GM18858 (cell line): Measurements from ENCODE around the gene ANKRD65.

ENCODE experiments used
- ATAC-seq: cut with Tn5 transposase; IDR thresholded peaks from one replicate; pipeline ENCODE4 v1.9.1; 2021; ENCODE audit not compliant: unreplicated experiment

ANKRD65 gene

GRCh38 chr1:1442069-1442770 is 21.1 kb upstream of the ANKRD65 start:
- ATAC-seq: no peak

- no peak for ATAC-seq
Measured at GRCh38 chr1:1441002-1441888, 20.2 kb upstream of the ANKRD65 start.

- no peak for ATAC-seq
Measured at GRCh38 chr1:1440262-1441001, 19.4 kb upstream of the ANKRD65 start.

GRCh38 chr1:1439546-1440261 is 18.6 kb upstream of the ANKRD65 start:
- no peak for ATAC-seq

- ATAC-seq: no peak
Measured at GRCh38 chr1:1438531-1439381, 17.7 kb upstream of the ANKRD65 start.

- ATAC-seq: no peak
Measured at GRCh38 chr1:1437904-1438376, 16.9 kb upstream of the ANKRD65 start.

GRCh38 chr1:1437033-1437903 is 16.2 kb upstream of the ANKRD65 start:
- no peak for ATAC-seq

- ATAC-seq: no peak
Measured at GRCh38 chr1:1436630-1437032, 15.6 kb upstream of the ANKRD65 start.

- no peak for ATAC-seq
Measured at GRCh38 chr1:1435911-1436629, 15.0 kb upstream of the ANKRD65 start.

- ATAC-seq: no peak
Measured at GRCh38 chr1:1435106-1435903, 14.2 kb upstream of the ANKRD65 start, which contains the start of gene VWA1. Gene VWA1, plus strand, starts transcription at chr1:1435690. Its CDS starts 59 bp downstream, at chr1:1435749.

GRCh38 chr1:1434824-1435105 is 13.7 kb upstream of the ANKRD65 start:
- no peak for ATAC-seq

- no peak for ATAC-seq
Measured at GRCh38 chr1:1434131-1434823, 13.2 kb upstream of the ANKRD65 start.

- ATAC-seq: no peak
Measured at GRCh38 chr1:1433804-1434130, 12.7 kb upstream of the ANKRD65 start.

- no peak for ATAC-seq
Measured at GRCh38 chr1:1432951-1433803, 12.1 kb upstream of the ANKRD65 start.

- ATAC-seq: no peak
Measured at GRCh38 chr1:1432274-1432950, 11.3 kb upstream of the ANKRD65 start.

- no peak for ATAC-seq
Measured at GRCh38 chr1:1431845-1432273, 10.8 kb upstream of the ANKRD65 start.
